BJ (cell line): ENCODE measurements around the gene TMIGD1. TPM values are rescaled to one million over a fixed set of nuclear protein-coding genes. Genes with fewer than 3 reads are reported as not detected.

Experiments
- CTCF ChIA-PET: fragments of 350-600 bp; formaldehyde crosslinking; extraction: SDS; loops from one replicate; lab custom pipeline; 2021; ENCODE audit warnings: antibody characterized with exemption, inconsistent platforms; lab: Yijun Ruan, JAX
- POLR2A ChIA-PET: fragments of 300-600 bp; sonication (Branson Sonifier 250); formaldehyde crosslinking; extraction: SDS; loops from one replicate; lab custom pipeline; 2021; ENCODE audit warnings: antibody characterized with exemption; lab: Charles Lee
- DNase-seq: peaks from one replicate; pipeline ENCODE4 v3.0.0-alpha.2; 2011; ENCODE audit warnings: low read depth
- H3K27me3 ChIP-seq: 2 replicates; pipeline ENCODE4 v1.6.0; 2011; ENCODE audit warnings: low read length; ENCODE audit not compliant: control insufficient read depth, insufficient read depth
- H3K36me3 ChIP-seq: 2 replicates; pipeline ENCODE4 v1.5.1; 2011; ENCODE audit warnings: low read length; ENCODE audit not compliant: control insufficient read depth, insufficient read depth
- H3K4me3 ChIP-seq: 2 replicates; pipeline ENCODE4 v1.5.1; 2011; ENCODE audit warnings: low read depth, mild to moderate bottlenecking, control low read depth, low read length
- polyA plus RNA-seq: library from polyadenylated mRNA; depleted of rRNA; stranded (reverse); fragments of >200 nt; gene quantifications from 2 replicates; pipeline ENCODE4 v1.2.3, GENCODE V29; 2011
- TF ChIP-seq, protein P1 (sequence below): IDR thresholded peaks from 2 replicates; pipeline ENCODE4 v1.5.1; 2011; ENCODE audit warnings: low read depth, mild to moderate bottlenecking, control low read depth, inconsistent platforms, low read length, moderate library complexity; ENCODE audit not compliant: insufficient read depth

Gene TMIGD1
- polyA plus RNA-seq, 1 experiment = not detected

DNA sequence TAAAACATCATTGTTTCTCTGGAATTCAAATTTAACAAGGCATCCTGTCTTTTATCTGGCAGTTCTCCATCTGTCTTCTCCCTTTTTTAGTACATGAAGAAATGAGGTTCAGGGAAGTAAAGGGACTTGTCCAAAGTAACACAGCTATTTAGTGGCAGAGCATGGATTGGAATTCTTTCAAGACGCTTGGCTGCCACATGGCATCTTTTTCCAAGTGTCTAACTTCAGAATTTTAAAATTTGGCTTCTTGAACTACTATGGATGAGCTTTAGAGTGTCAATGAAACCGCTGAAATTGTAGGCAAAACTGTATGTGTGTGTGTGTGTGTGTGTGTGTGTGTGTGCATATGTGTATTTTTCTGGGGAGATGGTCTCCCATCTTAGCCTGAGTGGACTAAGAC is 5.2 kb upstream of the TMIGD1 start:
- POLR2A ChIA-PET = no interaction called here
- TF ChIP-seq, protein P1, sequence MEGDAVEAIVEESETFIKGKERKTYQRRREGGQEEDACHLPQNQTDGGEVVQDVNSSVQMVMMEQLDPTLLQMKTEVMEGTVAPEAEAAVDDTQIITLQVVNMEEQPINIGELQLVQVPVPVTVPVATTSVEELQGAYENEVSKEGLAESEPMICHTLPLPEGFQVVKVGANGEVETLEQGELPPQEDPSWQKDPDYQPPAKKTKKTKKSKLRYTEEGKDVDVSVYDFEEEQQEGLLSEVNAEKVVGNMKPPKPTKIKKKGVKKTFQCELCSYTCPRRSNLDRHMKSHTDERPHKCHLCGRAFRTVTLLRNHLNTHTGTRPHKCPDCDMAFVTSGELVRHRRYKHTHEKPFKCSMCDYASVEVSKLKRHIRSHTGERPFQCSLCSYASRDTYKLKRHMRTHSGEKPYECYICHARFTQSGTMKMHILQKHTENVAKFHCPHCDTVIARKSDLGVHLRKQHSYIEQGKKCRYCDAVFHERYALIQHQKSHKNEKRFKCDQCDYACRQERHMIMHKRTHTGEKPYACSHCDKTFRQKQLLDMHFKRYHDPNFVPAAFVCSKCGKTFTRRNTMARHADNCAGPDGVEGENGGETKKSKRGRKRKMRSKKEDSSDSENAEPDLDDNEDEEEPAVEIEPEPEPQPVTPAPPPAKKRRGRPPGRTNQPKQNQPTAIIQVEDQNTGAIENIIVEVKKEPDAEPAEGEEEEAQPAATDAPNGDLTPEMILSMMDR = no peak
- no peaks in the 10 kb centered on the region for H3K36me3 ChIP-seq
- CTCF ChIA-PET = interaction anchor here (0.6 to 4.3 kb wide), 11 partner anchors 12 to 383 kb away, joined by 3 to 22 read pairs (median 10); partner anchors contain the start of gene GOSR1
- DNase-seq = no peak
- H3K27me3 ChIP-seq = no peaks in the 10 kb centered on the region
- no peak overlapping the region for H3K4me3 ChIP-seq

DNA sequence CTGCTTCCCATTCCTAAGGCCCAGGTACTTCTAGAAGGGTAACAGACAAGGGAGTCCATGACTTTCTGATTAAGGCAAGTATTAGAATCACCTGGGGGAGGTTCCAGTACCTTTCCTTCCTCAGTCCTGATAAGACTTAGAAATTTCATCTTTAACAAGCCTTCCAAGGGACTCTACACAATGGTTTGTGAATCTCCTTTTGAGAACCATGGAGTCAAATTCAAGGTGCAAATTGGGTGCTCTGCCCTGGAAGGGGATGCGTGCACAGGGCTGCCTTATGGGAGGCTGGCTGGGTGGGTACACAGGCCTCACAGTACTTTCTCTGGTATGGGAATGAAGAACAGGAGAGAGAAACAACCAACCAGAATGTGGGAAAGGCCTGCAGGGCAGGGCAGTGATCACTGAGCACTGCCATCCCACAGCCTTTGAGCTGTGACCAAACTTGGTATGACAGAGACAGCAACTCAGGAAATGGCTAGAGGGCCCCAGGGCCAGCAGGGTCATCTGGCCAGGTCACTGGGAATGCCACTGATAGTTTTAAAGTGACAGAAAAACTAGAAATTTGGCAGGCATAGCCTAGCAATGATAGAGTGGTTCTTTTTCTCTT is 3.6 kb upstream of the TMIGD1 start:
- POLR2A ChIA-PET = no interaction called here
- H3K4me3 ChIP-seq = no peak overlapping the region
- TF ChIP-seq, protein P1 = no peak

DNA sequence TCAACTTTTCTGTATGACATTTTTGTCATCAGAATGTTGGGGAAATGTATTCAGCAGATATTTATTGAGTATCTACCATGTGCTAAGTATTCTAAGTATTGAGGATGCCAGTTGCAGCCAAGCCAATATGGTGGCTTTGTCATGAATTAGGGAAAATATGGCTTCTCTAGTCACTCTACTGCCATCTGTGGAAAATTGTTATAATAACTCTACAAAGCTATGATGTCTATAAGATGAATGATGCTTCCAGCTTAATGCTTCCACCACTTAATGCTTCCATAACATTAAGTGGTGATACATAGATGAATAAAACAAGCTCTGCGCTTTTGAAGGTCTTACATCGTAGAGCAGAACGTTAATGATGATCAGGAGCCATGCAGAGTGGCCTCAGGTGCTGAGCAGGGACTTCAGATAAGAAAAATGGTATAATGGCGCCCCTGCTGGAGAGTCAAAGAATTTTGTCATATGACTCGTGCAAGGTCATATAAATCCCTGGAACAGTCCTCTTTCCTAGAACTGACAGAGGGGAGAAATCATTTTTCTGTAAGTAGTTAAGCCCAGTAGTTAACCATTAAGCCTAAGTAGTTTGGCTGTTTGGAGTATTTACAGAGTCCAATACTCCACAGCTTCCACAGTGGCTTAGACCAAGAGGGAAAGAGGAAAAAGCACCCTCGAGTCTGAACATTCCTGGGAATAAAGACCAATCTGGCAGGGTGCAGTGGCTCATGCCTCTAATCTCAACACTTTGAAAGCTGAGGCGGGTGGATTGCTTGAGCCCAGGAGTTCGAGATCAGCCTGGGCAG is 2.7 kb upstream of the TMIGD1 start:
- Histone ChIP-seq H3K27me3 (no peaks in the 10 kb centered on the region), H3K36me3 (no peaks in the 10 kb centered on the region), H3K4me3 (no peak overlapping the region)
- CTCF ChIA-PET = interaction anchor here (0.6 to 4.3 kb wide), 14 partner anchors 9 to 380 kb away, joined by 3 to 20 read pairs (median 4); no protein-coding TSS in a partner anchor
- TF ChIP-seq, protein P1 = peak; percentile 40; the same call in 1 of the 2 replicates
- no peak for DNase-seq
- POLR2A ChIA-PET = no interaction called here

More for the DNA sequence above, 3.6 kb upstream of the TMIGD1 start:
- no peak for DNase-seq
- Histone ChIP-seq H3K36me3 (no peaks in the 10 kb centered on the region), H3K27me3 (no peaks in the 10 kb centered on the region)
- CTCF ChIA-PET = interaction anchor here (0.7 to 4.3 kb wide), 7 partner anchors 8 to 232 kb away, joined by 3 to 20 read pairs (median 5); no protein-coding TSS in a partner anchor

DNA sequence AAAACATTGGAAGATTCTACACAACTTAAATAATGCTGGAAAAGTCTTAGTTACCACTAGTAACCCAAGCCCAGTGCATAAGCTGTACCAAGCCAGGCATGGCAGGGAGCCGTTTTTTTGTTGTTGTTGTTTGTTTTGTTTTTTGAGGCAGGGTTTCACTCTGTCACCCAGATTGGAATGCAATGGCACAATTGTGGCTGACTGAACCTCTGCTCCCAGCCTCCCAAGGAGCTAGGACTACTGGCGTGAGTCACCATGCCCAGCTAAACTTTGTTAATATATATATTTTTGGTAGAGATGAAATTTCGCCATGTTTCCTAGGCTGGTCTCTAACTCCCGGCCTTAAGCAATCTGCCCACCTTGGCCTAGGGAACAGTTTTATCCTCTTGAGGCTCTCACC is 564 bp upstream of the TMIGD1 start:
- ChIA-PET POLR2A (interaction anchor here (0.7 kb wide), 1 partner anchor 22 kb away, joined by 21 read pairs; no protein-coding TSS in a partner anchor), CTCF (interaction anchor here (0.9 to 2.6 kb wide), 6 partner anchors 11 to 230 kb away, joined by 3 to 11 read pairs (median 3); no protein-coding TSS in a partner anchor)
- TF ChIP-seq, protein P1 = no peak
- no peak for DNase-seq
- Histone ChIP-seq H3K27me3 (no peaks in the 10 kb centered on the region), H3K36me3 (no peaks in the 10 kb centered on the region), H3K4me3 (no peak overlapping the region)

DNA sequence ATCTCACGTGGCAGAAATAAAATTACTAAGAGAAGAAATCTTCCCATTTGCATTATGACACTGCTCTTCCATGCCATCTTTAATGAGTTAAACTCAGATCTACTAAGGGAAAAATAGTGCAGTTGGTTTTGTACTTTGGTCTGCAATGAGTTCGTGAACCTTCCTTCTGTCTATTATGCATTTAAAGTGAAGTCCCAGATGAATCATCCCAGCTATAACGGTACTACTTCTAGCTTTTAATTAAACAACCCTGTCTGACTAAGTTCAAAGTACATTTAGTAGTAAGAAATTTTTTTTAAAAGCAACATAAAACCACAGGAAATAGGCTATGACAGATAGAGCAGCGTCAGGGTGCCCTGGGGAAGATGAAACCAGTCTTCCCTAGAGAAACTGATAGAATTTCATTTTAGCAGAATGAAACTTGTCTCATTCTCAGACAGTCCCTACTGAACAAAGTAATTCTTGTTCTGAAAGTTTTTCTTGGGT is 1.8 kb downstream of the TMIGD1 start:
- peak; percentile 73 for DNase-seq
- Histone ChIP-seq H3K36me3 (no peaks in the 10 kb centered on the region), H3K4me3 (no peak overlapping the region), H3K27me3 (no peaks in the 10 kb centered on the region)
- TF ChIP-seq, protein P1 = no peak
- POLR2A ChIA-PET = interaction anchor here (0.7 kb wide), 2 partner anchors 65 to 638 kb away, joined by 3 read pairs; no protein-coding TSS in a partner anchor
- CTCF ChIA-PET = no interaction called here
